ENCODE results near the gene PROM2.
"Not testable (repeated sequence)": the region's sequence is repeated elsewhere in the genome, so short reads cannot be mapped to it uniquely, and the experiment has no call there.

Gene PROM2

DNA sequence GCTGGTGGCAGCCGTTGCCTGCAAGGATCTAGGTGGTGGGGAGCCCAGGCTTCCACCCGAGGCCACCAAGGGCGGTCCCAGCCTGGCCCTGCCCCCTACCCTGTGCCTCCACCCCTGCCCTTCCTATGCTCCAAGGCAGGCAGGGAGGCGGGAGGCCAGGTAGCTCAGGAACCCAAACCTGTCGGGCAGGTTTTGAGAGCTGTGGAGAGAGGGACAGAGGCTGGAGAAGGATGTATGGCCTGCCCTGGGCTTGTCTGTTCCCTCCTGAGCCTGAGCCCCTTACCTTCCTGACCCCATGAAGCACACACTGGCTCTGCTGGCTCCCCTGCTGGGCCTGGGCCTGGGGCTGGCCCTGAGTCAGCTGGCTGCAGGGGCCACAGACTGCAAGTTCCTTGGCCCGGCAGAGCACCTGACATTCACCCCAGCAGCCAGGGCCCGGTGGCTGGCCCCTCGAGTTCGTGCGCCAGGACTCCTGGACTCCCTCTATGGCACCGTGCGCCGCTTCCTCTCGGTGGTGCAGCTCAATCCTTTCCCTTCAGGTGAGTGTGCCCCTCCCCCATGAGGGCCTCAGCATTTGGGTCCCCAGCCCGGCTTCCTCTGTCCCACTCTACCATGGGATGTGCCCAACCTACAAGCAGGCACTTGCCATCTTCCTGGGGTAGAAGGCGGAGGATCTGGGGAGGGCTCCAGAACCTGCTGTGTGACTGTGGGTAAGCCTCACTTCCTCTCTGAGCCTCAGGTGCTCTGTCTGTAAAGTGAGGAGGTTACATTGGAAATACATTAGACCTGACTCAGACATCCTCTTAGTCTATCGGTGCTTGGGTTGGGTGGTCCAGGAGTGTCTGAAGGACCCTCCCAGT, at the start of gene PROM2:
Gene PROM2, plus strand, starts transcription at position 159 of the 860 bp plus-strand sequence. Its CDS starts 137 bp downstream, at position 296.
- no peak for DNase-seq (ENCODE audit: low spot score)

DNA sequence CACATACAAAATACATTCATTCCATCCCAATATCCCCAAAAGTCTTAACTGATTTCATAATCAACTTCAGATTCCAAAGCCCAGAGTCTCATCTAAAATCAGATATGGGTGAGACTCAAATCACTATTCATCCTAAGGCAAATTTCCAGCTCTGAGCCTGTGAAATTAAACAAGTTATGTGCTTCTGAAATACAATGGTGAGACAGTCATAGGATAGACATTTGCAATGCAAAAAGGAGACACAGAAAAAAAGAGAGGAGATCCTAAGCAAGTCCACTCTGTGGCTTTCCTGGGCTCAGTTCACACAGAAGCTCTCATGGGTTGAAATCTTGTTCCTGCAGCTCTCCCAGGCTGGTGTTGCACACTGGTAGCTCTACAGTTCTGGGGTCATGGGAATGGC, 48.6 kb upstream of the PROM2 start:
- no peak for DNase-seq (ENCODE audit: low spot score)

DNA sequence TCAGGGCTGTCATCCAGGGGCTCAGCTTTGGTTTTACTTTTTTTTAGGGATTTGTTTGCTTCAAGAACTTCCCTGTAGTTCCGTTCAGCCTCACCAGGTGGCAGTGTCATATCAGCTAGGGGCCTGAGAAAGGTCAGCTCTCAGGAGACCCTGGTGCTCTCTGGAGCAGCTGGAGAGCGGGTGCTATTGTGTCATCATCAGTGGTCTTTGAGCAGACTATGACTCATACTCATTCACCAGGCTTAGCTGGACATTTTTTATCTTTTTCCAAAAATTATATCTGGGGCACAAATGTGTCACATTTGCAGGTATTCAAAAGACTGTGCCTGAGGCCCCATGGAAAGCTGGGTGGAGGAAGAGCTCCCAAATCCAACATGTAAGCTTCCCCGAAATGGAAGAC, 42.5 kb upstream of the PROM2 start:
- peak; percentile 73 for DNase-seq (ENCODE audit: low spot score)

DNA sequence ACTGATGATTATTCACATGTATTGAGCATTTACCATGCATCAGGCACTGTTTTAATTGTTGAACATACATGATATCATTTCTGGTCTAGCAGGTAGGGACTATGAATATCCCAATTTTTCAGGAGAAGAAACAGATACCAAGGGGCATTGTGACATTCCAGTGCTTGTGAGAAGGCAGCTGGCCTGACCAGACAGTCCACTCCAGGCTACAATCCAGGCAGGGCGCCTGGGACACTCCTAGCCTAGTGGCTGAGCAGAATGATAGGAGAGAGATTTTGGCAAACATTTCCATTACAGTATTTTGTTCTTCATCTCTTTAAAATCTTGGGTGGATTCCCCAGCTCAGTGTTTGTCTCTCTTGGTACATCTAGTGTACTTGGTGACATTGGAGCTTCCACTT, 42.0 kb upstream of the PROM2 start:
- DNase-seq (ENCODE audit: low spot score) = no peak

- DNase-seq (ENCODE audit: low spot score) = no peak
Observed at GRCh38 chr2:95234286-95234785, 39.9 kb upstream of the PROM2 start.

GRCh38 chr2:95234816-95235215, 39.4 kb upstream of the PROM2 start:
- DNase-seq (ENCODE audit: low spot score) = no peak

DNA sequence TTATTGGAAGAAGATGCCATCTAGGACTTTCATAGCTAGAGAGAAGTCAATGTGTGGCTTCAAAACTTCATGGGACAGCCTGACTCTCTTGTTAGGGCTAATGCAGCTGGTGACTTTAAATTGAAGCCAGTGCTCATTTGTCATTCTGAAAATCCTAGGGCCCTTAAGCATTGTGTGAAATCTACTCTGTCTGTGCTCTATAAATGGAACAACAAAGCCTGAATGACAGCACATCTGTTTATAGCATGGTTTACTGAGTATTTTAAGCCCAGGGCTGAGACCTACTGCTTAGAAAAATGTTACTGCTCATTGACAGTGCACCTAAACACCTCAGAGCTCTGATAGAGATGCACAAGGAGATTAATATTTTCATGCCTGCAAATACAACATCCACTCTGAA, 36.1 kb upstream of the PROM2 start:
- DNase-seq (ENCODE audit: low spot score) = no peak

GRCh38 chr2:95240091-95240490, 34.2 kb upstream of the PROM2 start:
- no peak for DNase-seq (ENCODE audit: low spot score)

GRCh38 chr2:95240556-95240955, 33.7 kb upstream of the PROM2 start:
- no peak for DNase-seq (ENCODE audit: low spot score)

- DNase-seq (ENCODE audit: low spot score) = not testable (repeated sequence)
Observed at GRCh38 chr2:95242084-95242483, 32.2 kb upstream of the PROM2 start.

DNA sequence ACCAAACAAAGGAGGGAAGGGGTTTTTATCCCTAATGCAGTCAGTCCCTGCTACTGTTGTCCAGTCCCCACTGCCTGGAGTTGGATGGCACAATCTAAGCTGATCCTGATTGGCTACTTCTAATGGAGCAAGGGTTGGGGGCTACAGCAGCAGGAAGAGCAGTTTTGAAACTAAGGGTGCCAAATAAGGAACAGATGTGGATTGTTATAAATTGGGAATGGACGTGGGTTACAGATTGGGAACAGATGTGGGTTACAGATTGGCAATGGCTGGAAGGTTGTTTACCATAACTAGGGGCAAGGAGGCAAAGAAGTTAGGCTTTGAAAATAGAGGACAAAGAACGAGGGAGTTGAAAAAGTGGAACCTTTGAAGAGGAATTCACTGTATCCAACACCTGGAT, 16.0 kb upstream of the PROM2 start:
- no peak for DNase-seq (ENCODE audit: low spot score)

DNA sequence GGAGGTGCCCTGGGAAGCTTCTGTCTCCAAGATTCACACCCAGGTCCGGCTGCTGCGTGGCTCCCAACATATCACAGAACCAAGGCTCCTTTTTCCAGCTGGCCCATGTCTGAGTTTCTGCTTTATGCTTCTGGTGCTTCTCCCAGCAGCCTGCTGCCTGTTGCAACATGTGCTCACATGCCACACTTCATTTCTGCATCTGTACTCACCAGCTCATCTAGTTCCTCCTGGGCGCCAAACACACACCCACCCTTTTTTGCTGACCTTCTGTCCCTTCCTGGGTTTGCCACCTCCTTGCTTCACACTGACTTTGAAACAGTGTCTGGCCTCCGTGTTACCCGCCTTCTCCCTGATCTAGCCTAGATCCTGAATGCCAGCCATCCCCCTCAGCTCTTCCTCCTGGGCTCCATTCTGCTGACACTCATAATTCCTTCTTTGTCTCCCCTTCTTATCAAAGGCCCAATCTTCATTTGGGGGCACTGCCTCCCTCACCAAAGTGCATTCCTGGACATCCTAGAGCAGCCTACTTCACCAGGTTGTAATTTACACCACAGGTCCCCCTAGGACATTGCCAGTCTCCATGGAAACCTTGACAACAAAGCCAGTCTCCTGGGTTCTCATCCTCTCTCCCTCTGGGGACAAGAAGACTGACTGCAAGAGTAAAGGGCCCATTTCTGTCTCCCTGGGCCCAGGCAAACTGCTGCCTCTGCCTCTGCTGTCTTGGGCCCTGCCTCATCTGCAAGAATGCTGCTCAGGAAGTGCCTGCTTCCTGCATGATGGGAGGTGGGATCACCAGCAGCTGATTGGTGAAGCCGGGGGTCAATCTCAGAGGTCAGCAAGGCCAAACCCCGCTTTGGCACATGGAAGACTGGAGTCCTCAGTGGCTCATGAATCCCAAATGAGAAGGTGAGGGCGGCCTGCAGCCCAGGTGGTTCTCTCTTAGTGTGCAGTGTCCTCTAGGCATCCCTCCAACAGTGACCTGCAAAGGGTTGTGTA, 13.9 kb upstream of the PROM2 start:
- no peak for DNase-seq (ENCODE audit: low spot score)

- DNase-seq (ENCODE audit: low spot score) = no peak
Observed at GRCh38 chr2:95261602-95262001, 12.6 kb upstream of the PROM2 start.

DNA sequence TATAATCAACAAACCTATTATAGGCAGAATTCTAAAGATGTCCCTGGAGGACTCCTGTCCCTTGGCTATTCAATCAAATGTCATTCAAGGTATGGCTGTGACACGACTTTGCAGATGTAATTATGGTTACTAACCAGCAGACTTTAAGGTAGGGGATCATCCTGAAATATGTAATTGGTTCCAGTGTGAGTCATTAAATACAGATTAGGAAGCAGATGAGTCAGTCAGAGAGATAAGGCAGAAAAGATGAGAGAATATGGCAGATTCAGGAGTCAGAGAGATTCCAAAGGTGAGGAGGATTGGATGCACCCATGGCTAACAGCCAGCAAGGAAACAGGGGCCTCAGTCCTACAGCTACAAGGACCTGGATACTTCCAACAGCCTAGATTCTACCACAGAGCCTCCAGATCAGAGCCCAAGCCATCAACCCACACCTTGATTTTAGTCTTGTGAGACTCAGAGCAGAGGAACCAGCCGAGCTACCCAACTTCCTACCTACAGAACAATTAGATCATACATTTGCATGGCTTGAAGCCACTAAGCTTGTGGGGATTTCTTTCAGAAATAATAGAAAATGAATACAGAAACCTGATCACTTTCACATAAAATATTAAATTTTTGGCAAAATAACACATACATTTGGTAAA, 11.2 kb upstream of the PROM2 start:
- no peak for DNase-seq (ENCODE audit: low spot score)

DNA sequence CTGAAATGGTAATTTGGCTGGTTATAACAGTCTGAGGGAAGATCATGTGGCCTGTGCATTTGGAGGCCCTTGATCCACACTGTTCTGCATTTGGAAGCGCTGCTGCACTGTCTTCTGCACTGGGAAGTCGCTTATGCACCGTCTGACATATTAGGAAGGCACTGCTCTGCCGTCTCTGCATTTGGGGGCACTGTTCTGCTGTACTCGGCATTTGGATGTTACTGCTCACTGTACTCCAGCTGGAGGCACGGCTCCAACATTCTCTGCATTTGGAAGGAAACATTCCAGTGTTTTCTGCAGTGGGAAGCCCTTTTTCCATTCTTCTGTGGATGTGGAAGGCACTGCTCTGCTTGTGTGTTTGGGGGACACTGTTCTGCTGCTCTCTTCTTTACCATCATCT, 9.6 kb upstream of the PROM2 start:
- DNase-seq (ENCODE audit: low spot score) = peak; percentile 67

- DNase-seq (ENCODE audit: low spot score) = no peak
Observed at GRCh38 chr2:95265182-95265581, 9.1 kb upstream of the PROM2 start.

GRCh38 chr2:95266781-95267430, 7.3 kb upstream of the PROM2 start:
- no peak for DNase-seq (ENCODE audit: low spot score)

DNA sequence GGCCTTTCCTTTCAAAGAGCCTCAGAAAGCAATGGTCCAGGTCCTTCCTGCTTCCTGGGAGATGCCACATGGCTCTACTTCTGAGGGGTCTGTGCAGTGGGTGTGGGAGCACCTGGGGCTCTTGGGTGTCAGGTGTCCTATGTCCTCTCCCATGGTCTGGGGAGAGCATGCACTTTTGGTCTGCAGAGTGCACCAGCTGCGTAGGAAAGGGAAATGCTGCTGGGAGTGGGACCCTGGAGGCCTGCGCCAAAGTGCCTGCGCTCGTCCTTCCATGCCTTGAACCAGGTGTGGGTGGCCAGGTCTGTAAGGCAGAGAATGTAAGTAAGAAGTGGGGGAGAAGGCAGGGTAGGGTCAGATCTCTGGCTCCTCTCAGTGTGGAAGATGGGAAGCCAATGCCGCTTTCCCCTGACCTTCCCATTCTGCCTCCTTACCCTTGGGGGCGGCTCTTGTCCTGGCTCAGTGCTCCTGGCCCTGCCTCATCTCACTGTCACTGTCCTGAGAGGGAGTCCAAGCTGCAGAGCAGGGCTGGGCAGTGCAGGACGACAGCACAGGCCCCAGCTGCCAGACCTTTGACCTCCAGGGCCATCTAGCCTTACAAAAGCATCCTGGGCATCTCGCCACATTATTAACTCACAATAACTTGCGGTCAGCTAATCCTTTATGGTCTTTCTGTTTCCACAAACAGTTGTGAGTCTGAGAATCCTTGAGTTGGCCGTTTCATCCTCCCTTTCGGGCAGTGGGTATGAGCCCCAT, 6.6 kb upstream of the PROM2 start:
- DNase-seq (ENCODE audit: low spot score) = no peak

GRCh38 chr2:95268211-95269035, 5.8 kb upstream of the PROM2 start:
- no peak for DNase-seq (ENCODE audit: low spot score)

All from globus pallidus (tissue), 1 donor.